Stimulated activated CD4-positive, alpha-beta T cell treated with anti-CD3 and anti-CD28 coated beads, Interleukin-4, amount 100 ng/mL, for 4 hours (primary cell): ENCODE results near the gene ACSS1.

Experiments used
- DNase-seq, 2 experiments: peaks; one replicate each; pipeline ENCODE4 v3.0.0-alpha.2; 2020

ACSS1 gene

DNA sequence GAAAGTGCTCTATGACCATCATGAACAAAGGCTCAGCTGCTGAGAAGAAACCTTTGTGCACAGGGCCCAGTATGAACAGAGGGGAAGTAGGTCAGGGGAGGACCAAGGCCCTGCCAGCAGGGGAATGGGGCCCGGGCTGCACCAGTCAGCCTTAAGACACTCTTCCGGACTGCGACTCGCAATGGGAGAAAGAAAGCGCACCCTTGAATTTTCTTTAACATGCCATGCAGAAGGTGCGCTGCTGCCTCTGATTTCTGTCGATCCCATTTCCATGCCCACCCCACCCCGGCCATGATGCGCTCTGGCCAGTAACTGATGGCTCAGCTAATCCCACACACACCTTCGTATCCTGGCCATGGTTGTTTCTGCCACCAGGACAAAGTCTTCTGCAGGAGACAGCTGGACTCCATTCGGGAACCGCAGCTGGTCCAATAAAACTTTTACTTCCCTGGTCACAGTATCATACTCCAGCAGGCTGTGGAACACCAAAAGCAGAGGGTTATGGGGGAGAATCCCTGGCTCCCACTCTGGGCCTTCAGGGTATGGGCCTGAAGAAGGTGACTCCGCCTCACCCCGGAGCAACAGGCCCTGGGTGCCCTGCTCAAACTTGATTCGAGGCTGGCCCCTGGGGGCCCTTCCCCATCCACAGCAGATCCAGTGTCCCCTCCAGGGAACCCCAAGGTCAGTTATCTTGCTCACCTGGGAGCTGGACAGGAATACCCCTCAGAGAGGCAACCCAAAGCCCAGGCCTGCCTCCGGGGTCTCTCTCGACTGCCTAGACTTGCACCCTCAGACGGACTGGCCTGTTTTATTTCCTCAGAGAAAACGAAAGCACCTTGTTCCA is 88.5 kb downstream of the ACSS1 start:
- no peak for DNase-seq

DNA sequence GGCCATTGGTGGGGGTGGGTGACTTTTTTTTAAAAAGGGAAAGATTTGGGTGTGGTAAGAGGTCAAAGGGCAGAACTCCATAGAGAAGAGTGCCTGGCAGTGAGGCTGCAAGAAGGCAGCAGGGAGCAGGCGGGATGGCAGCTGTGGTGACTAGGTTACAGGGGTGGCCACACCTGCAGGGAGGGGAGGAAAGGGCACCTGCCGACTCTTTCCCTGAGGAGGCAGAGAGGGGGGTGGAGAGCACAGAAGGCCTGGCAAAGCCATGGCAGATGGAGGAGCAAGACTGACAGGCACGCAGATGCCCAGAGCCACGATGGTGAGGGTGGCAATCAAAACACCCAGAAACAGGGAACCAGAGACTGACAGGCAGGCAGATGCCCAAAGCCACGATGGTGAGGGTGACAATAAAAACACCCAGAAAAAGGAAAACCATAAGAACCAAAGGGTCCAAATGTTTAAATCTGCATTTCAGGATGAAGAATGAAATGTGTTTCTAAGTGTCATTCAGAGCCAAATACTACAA is 89.6 kb downstream of the ACSS1 start:
- no peak for DNase-seq

DNA sequence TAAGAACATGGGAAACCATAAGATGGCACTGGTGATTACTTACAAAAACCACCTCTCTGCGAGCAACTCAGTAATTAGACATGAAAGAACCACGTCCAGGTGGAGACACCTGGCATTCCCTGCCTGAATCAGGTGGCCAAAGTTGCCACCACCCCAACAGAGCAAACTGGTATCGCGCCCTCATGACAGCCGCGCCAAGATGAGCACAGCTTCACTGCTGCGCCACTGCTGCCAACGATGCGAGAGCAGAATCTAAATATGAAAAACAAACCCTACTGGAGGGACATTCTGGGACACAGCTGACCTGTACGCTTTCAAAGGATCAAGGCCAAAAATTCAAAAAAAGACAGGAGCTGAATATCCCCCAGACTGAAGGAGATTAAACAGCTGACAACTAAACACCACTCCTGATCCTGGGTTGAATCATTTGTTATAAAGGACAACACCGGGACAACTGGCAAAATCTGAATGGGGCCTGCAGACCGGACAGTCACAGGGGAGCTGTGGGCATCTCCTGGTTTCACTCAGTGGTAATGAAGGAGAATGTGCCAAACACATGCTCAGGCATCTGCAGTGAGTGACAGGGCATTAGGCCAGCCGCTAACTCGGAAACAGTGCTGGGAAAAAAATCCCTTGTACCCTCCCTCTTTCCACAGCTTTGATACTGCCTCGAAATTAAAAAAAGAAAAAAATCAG is 91.5 kb downstream of the ACSS1 start:
- no peak for DNase-seq

DNA sequence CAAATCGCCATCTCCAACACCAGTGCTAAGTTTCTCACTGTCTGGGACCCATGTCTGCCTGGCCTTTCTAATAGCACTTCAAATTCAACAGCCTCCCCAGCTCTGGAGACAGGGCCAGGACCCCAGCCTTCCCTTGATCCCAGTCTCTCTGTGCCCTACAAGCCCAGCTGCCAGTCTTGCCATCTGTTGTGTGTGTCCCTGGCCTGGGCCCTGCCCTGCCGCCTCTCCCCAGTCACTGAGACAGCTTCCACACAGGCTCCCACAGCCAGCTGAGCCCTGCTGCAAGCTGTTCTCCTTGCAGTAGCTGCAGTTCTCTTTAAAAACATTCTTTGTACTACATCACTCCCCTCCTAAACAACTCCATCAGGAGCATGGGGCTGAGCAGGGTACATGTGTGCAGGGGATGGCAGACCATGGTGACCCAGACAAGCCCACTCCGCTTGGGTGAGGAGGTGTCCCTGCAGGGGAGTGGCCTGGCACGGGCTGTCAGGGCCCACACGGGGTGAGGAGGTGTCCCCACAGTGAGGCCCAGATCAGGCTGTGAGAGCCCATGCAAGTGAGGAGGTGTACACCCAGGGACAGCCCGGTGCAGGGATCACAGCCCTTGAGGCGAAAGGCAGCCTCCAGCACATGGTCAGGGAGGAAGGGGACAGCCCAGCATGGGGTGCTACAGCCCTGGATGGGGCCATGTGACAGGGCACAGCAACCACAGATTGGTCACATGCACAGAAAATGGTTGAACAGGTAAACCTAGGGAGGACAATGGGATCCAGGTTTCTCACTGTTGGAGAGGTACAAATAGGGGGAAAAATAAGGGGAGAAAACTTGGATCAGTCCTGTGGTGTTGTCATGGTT is 92.6 kb downstream of the ACSS1 start:
- no peak for DNase-seq

DNA sequence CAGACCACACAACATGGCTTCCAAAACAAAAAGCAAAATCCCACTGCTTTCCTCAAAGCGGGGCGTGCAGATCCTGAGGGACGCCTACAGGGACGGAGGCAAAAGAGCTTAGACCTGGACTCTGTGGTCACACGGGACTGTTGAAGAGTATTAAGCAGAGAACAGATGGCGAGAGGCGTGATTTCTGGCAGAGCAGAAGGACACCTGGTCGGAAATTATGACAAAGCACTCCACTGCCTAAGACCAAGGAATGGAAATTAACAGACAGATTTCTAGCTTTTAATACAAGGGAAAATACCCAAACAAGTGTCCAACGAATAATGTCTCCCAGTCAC is 93.5 kb downstream of the ACSS1 start:
- no peak for DNase-seq

DNA sequence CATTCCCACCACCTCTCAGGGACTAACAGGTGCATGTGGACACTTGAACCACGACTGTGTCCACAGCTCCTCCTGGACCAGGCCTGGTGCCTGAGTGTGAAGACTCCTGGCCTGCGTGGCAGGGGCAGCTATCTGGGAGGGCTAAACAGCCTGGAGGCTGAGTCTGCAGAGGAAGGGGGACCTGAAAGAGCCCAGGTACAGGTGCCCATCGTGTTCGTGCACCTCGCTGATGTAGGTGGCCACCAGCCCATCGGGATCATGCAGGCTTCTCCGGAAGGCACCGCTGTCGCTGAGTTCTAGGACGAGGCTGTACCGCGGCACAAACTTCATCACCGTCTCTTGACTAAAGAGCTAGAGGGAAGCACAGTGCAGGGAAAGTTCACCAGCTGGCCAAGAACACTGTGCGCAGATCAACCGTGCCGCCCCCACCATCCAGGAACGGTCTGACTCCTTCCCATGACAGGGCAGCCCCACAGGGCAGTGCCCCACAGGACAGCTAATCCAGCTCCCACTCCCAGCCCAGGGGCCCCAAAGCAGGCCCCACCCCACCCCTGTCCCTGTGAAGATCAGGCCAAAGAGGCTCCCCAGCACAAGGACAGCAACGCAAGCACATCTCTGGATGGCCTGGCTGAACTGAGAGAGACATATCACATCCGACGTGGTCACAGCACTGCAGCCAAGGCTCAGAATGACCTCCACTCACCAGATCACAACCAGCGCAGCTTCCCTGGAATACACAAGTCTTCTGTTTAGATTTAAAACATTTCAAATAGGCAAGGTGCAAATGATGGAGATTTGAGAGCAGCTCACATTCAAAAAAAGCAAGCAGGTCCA is 94.0 kb downstream of the ACSS1 start:
- DNase-seq = no peak

DNA sequence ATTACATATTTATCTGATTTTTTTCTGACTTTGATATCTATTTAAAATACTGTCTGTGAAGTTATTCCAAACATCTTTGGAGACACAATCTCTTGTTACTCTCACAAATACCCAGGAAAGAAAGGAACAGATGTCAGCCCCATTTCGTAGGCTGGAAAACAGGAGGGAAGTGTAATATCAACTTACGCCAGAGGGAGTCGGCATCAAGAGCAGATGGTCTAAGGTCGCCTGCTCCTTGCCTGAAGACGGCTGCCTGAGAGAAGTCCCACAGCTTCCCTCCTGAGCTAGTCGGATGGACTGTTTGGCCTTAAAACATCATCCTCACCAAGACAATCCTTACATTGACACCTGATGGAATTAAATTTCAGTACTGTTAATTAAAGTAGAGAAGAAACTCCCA is 95.4 kb downstream of the ACSS1 start:
- DNase-seq = no peak

DNA sequence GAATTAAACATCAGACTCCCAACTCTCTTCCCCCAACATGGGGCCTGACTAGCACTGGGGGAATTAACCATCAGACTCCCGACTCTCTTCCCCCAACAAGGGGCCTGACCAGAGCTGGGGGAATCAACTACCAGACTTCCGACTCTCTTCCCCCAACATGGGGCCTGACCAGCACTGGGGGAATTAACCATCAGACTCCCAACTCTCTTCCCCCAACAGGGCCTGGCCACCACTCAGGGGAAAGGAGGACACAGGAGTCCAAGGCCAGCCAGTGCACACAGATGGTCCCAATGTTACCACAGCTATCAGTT is 95.8 kb downstream of the ACSS1 start:
- no peak for DNase-seq

DNA sequence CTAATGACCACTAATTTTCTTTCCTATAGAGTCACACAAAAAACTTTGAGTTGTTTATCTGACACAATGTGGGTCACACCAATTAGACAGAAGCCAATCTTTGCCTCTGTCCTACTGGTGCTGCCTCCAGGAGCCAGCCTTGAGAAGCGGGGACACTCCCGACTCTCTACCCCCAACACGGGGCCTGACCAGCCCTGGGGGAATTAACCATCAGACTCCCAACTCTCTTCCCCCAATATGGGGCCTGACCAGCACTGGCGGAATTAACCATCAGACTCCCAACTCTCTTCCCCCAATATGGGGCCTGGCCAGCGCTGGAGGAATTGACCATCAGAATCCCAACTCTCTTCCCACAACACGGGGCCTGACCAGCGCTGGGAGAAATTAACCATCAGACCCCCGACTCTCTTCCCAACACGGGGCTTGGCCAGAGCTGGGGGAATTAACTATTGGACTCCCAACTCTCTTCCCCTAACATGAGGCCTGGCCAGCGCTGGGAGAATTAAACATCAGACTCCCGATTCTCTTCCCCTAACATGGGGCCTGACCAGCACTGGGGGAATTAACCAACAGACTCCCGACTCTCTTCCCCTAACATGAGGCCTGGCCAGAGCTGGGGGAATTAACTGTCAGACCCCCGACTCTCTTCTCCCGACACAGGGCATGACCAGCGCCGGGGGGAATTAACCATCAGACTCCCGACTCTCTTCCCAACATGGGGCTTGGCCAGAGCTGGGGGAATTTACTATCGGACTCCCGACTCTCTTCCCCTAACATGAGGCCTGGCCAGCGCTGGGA is 96.4 kb downstream of the ACSS1 start:
- no peak for DNase-seq

DNA sequence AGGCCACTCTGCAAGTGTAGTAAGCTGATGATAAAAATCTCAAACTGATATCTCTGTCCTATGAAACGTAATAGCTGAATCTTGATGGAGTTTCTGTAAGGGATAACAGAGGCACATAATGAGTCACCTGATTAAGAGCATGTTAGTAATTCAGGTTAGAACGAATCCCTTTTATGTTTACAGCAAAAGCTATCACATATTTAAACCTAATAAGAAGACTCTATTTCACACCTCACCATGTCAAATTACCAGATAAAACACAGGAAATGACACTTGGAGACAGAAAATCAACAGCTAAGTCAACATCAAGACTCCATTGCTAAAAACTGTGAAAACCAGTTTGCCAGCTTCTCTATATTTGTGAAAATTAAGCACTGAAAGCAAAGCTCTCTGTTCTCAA is 97.1 kb downstream of the ACSS1 start:
- DNase-seq = no peak

DNA sequence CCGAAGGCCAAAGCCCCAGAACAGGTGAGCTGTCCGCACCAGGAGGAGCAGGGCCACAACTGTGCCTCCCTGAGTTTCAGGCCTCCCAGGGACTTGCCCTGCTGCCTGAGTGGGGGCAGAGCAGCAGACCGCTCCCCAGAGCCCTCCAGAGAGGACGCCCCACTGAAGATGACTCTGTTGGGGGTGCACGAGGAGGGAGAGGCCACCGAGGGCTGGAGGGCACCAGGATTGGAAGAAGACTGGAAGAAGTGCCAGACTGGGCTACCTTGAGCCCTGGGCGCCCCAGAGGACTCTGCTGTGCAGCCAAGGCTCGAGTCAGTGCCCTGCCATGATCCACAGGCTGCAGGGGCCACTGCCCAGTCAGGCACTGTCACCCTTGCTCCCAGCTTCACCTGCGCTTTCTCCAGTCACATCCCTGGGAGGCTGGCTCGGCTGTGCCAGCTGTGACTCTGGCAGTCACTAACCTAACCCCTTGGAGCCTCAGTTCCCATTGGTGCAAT is 97.6 kb downstream of the ACSS1 start:
- no peak for DNase-seq

DNA sequence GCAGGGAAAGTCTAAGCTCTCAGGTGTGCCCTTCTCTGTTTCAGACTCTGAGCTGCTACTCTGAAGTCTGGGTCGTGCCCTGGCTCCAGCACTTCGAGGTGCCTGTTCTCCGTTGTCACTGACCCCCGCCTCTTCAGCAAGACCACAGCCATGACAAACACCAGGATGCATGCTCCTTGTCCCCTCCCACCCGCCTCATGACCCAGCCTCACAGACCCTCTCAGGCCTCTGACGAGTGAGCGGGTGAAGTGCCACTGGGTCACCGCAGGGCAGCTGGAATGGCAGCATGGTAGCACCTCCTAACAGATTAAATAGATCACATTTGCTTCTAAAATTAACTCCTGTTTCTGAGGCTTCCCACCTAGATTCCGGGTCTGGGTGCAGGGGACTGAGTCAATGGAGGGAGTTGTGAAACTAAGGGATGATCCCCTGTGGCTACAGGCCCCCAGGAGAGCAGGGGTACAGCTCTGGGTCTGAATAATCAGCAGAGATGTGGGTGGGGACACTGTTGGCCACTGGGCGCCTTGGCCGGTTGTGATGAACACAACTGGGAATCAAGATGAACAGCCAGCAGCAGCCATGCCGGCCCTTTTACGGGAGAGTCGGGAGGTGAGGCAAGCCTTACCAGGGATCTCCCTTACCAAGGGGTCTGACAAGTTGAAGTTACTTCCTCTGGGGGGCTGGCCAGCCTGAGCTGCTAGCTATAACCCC is 98.2 kb downstream of the ACSS1 start:
- no peak for DNase-seq

DNA sequence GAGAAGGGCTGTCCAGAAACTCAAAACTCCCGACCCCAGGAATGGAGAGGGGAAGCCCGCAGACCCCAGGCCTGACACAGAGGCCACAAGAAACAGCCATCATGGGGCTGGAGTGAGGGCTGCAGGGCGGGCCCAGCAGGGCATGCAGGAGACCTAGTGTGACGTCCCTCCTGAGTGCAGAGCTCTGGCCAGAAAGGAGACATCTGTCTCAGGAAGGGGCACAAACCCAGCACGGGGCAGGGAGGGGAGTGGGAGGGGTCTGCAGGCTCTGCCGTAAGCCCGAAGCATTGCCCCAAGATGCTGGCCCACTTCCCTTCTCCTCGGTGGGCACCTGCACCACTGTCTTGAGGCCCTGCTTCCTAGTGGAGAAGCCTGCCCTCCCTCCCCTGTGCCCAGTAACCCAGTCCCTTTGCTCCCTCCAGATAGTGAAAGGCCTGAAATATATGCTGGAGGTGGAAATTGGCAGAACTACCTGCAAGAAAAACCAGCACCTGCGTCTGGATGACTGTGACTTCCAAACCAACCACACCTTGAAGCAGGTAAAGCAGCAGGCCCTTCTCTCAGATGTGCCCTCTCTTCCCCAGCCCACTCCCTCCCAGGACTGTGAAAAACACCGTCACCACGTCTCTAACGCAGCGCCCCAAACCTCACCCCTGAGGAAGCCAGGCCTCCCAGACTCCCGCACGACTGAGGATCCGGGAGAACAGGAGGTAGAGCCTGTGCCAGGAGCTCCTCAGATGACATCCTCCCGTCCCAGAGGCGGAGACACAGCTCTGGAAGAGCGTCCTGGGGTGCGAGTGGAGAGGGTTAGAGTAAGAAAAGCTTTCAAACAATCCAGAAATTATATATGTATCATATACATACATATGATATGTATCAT is 99.2 kb downstream of the ACSS1 start:
- DNase-seq = no peak

DNA sequence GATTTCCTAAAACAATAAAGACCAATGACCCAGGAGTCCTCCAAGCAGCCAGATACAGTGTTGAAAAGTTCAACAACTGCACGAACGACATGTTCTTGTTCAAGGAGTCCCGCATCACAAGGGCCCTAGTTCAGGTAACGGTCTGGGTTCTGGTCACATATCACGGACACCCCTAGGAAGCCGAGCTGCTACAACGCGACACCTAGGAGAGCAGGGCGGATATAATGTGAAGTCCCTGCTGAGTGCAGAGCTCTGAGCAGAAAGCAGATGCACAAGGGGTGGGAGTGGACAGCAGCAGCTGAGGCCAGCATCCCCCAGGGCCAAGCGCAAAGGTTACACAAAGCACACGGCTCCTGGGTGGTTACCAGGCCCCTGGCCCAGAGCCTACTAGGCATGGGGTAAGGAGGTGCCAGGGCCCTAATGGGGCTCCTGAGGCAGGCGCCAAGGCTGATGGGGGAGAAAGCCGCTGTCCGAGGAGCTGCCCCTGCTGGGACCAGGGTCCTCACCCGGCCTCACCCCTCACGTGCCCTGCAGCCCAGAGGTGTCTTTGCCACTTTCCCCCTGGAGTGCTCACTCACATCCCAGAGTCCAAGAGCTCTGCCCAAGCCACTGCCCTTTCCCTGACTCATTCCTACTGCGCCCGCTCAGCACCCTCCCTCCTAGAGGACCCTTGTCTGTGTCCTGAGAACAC is 100.5 kb downstream of the ACSS1 start:
- DNase-seq = no peak
